Body of pancreas (tissue), 4 donors: Measurements from ENCODE around the gene POMT2. TPM values are rescaled to one million over a fixed set of nuclear protein-coding genes. Genes with fewer than 3 reads are reported as not detected.

ENCODE experiments used
- ATAC-seq: fragments of 150-250 bp; one replicate; pipeline ENCODE4 v1.9.1; 2016
- DNase-seq, 4 donors: peaks; one replicate each; pipeline ENCODE4 v3.0.0-alpha.2; 2019
- H3K27ac ChIP-seq, 4 donors: fragments of 200-600 bp; sonication (generic); 1 replicate in 3 of 4; 2 replicates in 1 of 4; pipeline versions ENCODE4 v1.5.1 to v1.6.1; 2016 to 2019; ENCODE audit warnings: mild to moderate bottlenecking in 1 of 4, mixed read lengths in 1 of 4, moderate library complexity in 1 of 4
- H3K27me3 ChIP-seq, 2 donors: fragments of 200-600 bp; sonication (generic); one replicate each; pipeline ENCODE4 v1.6.0; 2016; ENCODE audit warnings: mild to moderate bottlenecking in 1 of 2
- H3K36me3 ChIP-seq, 2 donors: fragments of 200-600 bp; sonication (generic); replicated peaks in 1 of 2; 2 replicates each; pipeline ENCODE4 v1.5.1; 2016; ENCODE audit warnings: low read depth in 2 of 2; ENCODE audit not compliant: insufficient read depth in 1 of 2
- H3K4me1 ChIP-seq: fragments of 200-600 bp; sonication (generic); one replicate; pipeline ENCODE4 v1.6.0; 2016
- H3K4me3 ChIP-seq, 2 donors: fragments of 200-600 bp; sonication (generic); 1 replicate in 1 of 2; 2 replicates in 1 of 2; pipeline ENCODE4 v1.5.1; 2016 to 2019
- H3K9me3 ChIP-seq, 3 donors: fragments of 200-600 bp; sonication (generic); 1 replicate in 2 of 3; 2 replicates in 1 of 3; pipeline ENCODE4 v1.5.1; 2016
- CTCF ChIP-seq, 7 experiments: fragments of 450-650 bp in 4 of 7; fragments of 200-600 bp in 3 of 7; sonication (generic) in 3 of 7; IDR thresholded peaks; one replicate each; pipeline ENCODE4 v1.5.1; 2016 to 2019; ENCODE audit warnings: antibody characterized with exemption in 7 of 7
- POLR2A ChIP-seq, 3 donors: fragments of 450-650 bp; IDR thresholded peaks; one replicate each; pipeline ENCODE4 v1.6.1; 2016; ENCODE audit warnings: antibody characterized with exemption in 3 of 3, mild to moderate bottlenecking in 2 of 3
- whole genome bisulfite sequencing, 2 donors: methylation state at CpG; one replicate each; pipeline ENCODE4 v1.1.5; 2017; 5-methylcytosine and 5-hydroxymethylcytosine counted together
- intact Hi-C: fragments of 100-400 bp; cut with DNase I; formaldehyde crosslinking; loops from one replicate; pipeline ENCODE4 v1.15.1; 2023
- total RNA-seq, 2 donors: library from RNA; depleted of rRNA; stranded (reverse); fragments of >200 nt; gene quantifications; one replicate each; pipeline ENCODE4 v1.1.0, GENCODE V29; 2016

POMT2 gene
- total RNA-seq, 2 donors from 2014 or later: 22.6 to 45.2 TPM

GRCh38 chr14:77299771-77300170 is 20.9 kb downstream of the POMT2 start:
- no peak for DNase-seq
- Histone ChIP-seq H3K27ac (no peak overlapping the region), H3K4me3 (no peak overlapping the region), H3K9me3 (no peaks in the 10 kb centered on the region), H3K36me3 (peaks cover 0 to 7% of the 10 kb centered on the region in 2 donors), H3K27me3 (no peaks in the 10 kb centered on the region), H3K4me1 (peaks cover 9% of the 10 kb centered on the region)
- intact Hi-C loops: no loop called here
- TF ChIP-seq POLR2A (IDR thresholded peaks at IDR 0.05) (no peak), CTCF (IDR thresholded peaks at IDR 0.05) (no peak)
- WGBS, 2 donors: 57 to 63% methylated on average over 4 of the region's 4 CpGs
- ATAC-seq: no peak

GRCh38 chr14:77296906-77297305 is 23.8 kb downstream of the POMT2 start:
- Histone ChIP-seq H3K4me1 (no peaks in the 10 kb centered on the region), H3K4me3 (no peak overlapping the region), H3K27me3 (no peaks in the 10 kb centered on the region), H3K36me3 (peaks cover 0 to 7% of the 10 kb centered on the region in 2 donors), H3K9me3 (no peaks in the 10 kb centered on the region), H3K27ac (no peak overlapping the region)
- WGBS, 2 donors: 85 to 88% methylated on average over 8 of the region's 8 CpGs
- TF ChIP-seq CTCF (IDR thresholded peaks at IDR 0.05) (no peak), POLR2A (IDR thresholded peaks at IDR 0.05) (no peak)
- intact Hi-C loops: no loop called here
- ATAC-seq (no peak), DNase-seq (no peak)

GRCh38 chr14:77296155-77296554 is 24.5 kb downstream of the POMT2 start:
- Histone ChIP-seq H3K36me3 (peaks cover 0 to 7% of the 10 kb centered on the region in 2 donors), H3K4me1 (no peaks in the 10 kb centered on the region), H3K4me3 (no peak overlapping the region), H3K27ac (no peak overlapping the region), H3K27me3 (no peaks in the 10 kb centered on the region), H3K9me3 (no peaks in the 10 kb centered on the region)
- 76 to 87% methylated on average over 12 to 13 of the region's 13 CpGs for WGBS, 2 donors
- no peak for TF ChIP-seq POLR2A (IDR thresholded peaks at IDR 0.05)
- no peak for TF ChIP-seq CTCF (IDR thresholded peaks at IDR 0.05)
- DNase-seq (no peak), ATAC-seq (no peak)
- intact Hi-C loops: no loop called here

- no peak for TF ChIP-seq POLR2A (IDR thresholded peaks at IDR 0.05)
- TF ChIP-seq CTCF (IDR thresholded peaks at IDR 0.05): no peak
- H3K36me3 ChIP-seq: peaks cover 8% of the 10 kb centered on the region in 2 donors
- 86 to 91% methylated on average over 3 to 4 of the region's 4 CpGs for WGBS, 2 donors
- no peaks in the 10 kb centered on the region for H3K27me3 ChIP-seq
- DNase-seq: no peak
- intact Hi-C loops: no loop called here
- no peak for ATAC-seq
- no peak overlapping the region for H3K27ac ChIP-seq
- no peaks in the 10 kb centered on the region for H3K9me3 ChIP-seq
- H3K4me3 ChIP-seq: no peak overlapping the region
- no peaks in the 10 kb centered on the region for H3K4me1 ChIP-seq
Measured at GRCh38 chr14:77290705-77291104, 30.0 kb downstream of the POMT2 start.

GRCh38 chr14:77286576-77286975 is 34.1 kb downstream of the POMT2 start:
- peaks cover 10 to 15% of the 10 kb centered on the region in 2 donors for H3K36me3 ChIP-seq

More at GRCh38 chr14:77286576-77286975, 34.1 kb downstream of the POMT2 start:
- Histone ChIP-seq H3K27me3 (no peaks in the 10 kb centered on the region), H3K27ac (no peak overlapping the region), H3K4me1 (peaks cover 4% of the 10 kb centered on the region), H3K4me3 (no peak overlapping the region), H3K9me3 (no peaks in the 10 kb centered on the region)
- ATAC-seq (no peak), DNase-seq (no peak)
- TF ChIP-seq CTCF (IDR thresholded peaks at IDR 0.05) (no peak), POLR2A (IDR thresholded peaks at IDR 0.05) (no peak)
- WGBS, 2 donors: 94 to 98% methylated on average over 5 of the region's 5 CpGs
- intact Hi-C loops: no loop called here
